Measurements from ENCODE around the gene SMIM24.

SMIM24 gene

GRCh38 chr19:3522421-3523360, 42.4 kb upstream of the SMIM24 start:
- Histone ChIP-seq H3K27me3 (ENCODE audit: control insufficient read depth, insufficient read depth, low read length) (no peaks in the 10 kb centered on the region), H3K27ac (ENCODE audit: low read depth, low read length) (no peak overlapping the region), H3K36me3 (ENCODE audit: control insufficient read depth, insufficient read depth, low read length) (peaks cover 40% of the 10 kb centered on the region), H3K4me1 (ENCODE audit: control insufficient read depth, insufficient read depth, low read length) (peaks cover 15% of the 10 kb centered on the region), H3K4me3 (ENCODE audit: low read depth, low read length) (no peak overlapping the region), H3K9me3 (ENCODE audit: control insufficient read depth, insufficient read depth, low read length) (no peaks in the 10 kb centered on the region), H3K9ac (ENCODE audit: low read depth, low read length) (no peak overlapping the region)

GRCh38 chr19:3521104-3521445, 40.8 kb upstream of the SMIM24 start:
- Histone ChIP-seq H3K4me1 (ENCODE audit: control insufficient read depth, insufficient read depth, low read length) (peaks cover 15% of the 10 kb centered on the region), H3K36me3 (ENCODE audit: control insufficient read depth, insufficient read depth, low read length) (peaks cover 31% of the 10 kb centered on the region), H3K4me3 (ENCODE audit: low read depth, low read length) (no peak overlapping the region), H3K9ac (ENCODE audit: low read depth, low read length) (no peak overlapping the region), H3K9me3 (ENCODE audit: control insufficient read depth, insufficient read depth, low read length) (no peaks in the 10 kb centered on the region), H3K27ac (ENCODE audit: low read depth, low read length) (no peak overlapping the region), H3K27me3 (ENCODE audit: control insufficient read depth, insufficient read depth, low read length) (no peaks in the 10 kb centered on the region)

- H3K9ac ChIP-seq (ENCODE audit: low read depth, low read length) = no peak overlapping the region
- peaks cover 31% of the 10 kb centered on the region for H3K36me3 ChIP-seq (ENCODE audit: control insufficient read depth, insufficient read depth, low read length)
- no peak overlapping the region for H3K27ac ChIP-seq (ENCODE audit: low read depth, low read length)
- H3K27me3 ChIP-seq (ENCODE audit: control insufficient read depth, insufficient read depth, low read length) = no peaks in the 10 kb centered on the region
- H3K4me1 ChIP-seq (ENCODE audit: control insufficient read depth, insufficient read depth, low read length) = peaks cover 15% of the 10 kb centered on the region
- H3K4me3 ChIP-seq (ENCODE audit: low read depth, low read length) = no peak overlapping the region
- no peaks in the 10 kb centered on the region for H3K9me3 ChIP-seq (ENCODE audit: control insufficient read depth, insufficient read depth, low read length)
Observed at GRCh38 chr19:3520166-3521103, 40.1 kb upstream of the SMIM24 start.

GRCh38 chr19:3519126-3519525, 38.8 kb upstream of the SMIM24 start:
- Histone ChIP-seq H3K9me3 (ENCODE audit: control insufficient read depth, insufficient read depth, low read length) (no peaks in the 10 kb centered on the region), H3K4me3 (ENCODE audit: low read depth, low read length) (no peak overlapping the region), H3K9ac (ENCODE audit: low read depth, low read length) (no peak overlapping the region), H3K27me3 (ENCODE audit: control insufficient read depth, insufficient read depth, low read length) (no peaks in the 10 kb centered on the region), H3K27ac (ENCODE audit: low read depth, low read length) (no peak overlapping the region), H3K36me3 (ENCODE audit: control insufficient read depth, insufficient read depth, low read length) (peaks cover 22% of the 10 kb centered on the region), H3K4me1 (ENCODE audit: control insufficient read depth, insufficient read depth, low read length) (peaks cover 15% of the 10 kb centered on the region)

GRCh38 chr19:3518659-3519058, 38.3 kb upstream of the SMIM24 start:
- H3K4me3 ChIP-seq (ENCODE audit: low read depth, low read length) = no peak overlapping the region
- peak overlapping the region; percentile 48 for H3K27ac ChIP-seq (ENCODE audit: low read depth, low read length)
- no peak overlapping the region for H3K9ac ChIP-seq (ENCODE audit: low read depth, low read length)
- no peaks in the 10 kb centered on the region for H3K9me3 ChIP-seq (ENCODE audit: control insufficient read depth, insufficient read depth, low read length)
- peaks cover 17% of the 10 kb centered on the region for H3K36me3 ChIP-seq (ENCODE audit: control insufficient read depth, insufficient read depth, low read length)
- peaks cover 15% of the 10 kb centered on the region for H3K4me1 ChIP-seq (ENCODE audit: control insufficient read depth, insufficient read depth, low read length)
- H3K27me3 ChIP-seq (ENCODE audit: control insufficient read depth, insufficient read depth, low read length) = no peaks in the 10 kb centered on the region

GRCh38 chr19:3518255-3518654, 37.9 kb upstream of the SMIM24 start:
- Histone ChIP-seq H3K4me3 (ENCODE audit: low read depth, low read length) (no peak overlapping the region), H3K4me1 (ENCODE audit: control insufficient read depth, insufficient read depth, low read length) (peaks cover 15% of the 10 kb centered on the region), H3K9me3 (ENCODE audit: control insufficient read depth, insufficient read depth, low read length) (no peaks in the 10 kb centered on the region), H3K27ac (ENCODE audit: low read depth, low read length) (peak overlapping the region; percentile 48), H3K9ac (ENCODE audit: low read depth, low read length) (no peak overlapping the region), H3K36me3 (ENCODE audit: control insufficient read depth, insufficient read depth, low read length) (peaks cover 14% of the 10 kb centered on the region), H3K27me3 (ENCODE audit: control insufficient read depth, insufficient read depth, low read length) (no peaks in the 10 kb centered on the region)

- H3K9me3 ChIP-seq (ENCODE audit: control insufficient read depth, insufficient read depth, low read length) = no peaks in the 10 kb centered on the region
- H3K27ac ChIP-seq (ENCODE audit: low read depth, low read length) = peak overlapping the region; percentile 25
- peaks cover 15% of the 10 kb centered on the region for H3K4me1 ChIP-seq (ENCODE audit: control insufficient read depth, insufficient read depth, low read length)
- no peaks in the 10 kb centered on the region for H3K27me3 ChIP-seq (ENCODE audit: control insufficient read depth, insufficient read depth, low read length)
- H3K36me3 ChIP-seq (ENCODE audit: control insufficient read depth, insufficient read depth, low read length) = peaks cover 10% of the 10 kb centered on the region; the same call in 1 of the 2 replicates
- no peak overlapping the region for H3K9ac ChIP-seq (ENCODE audit: low read depth, low read length)
- H3K4me3 ChIP-seq (ENCODE audit: low read depth, low read length) = no peak overlapping the region
Observed at GRCh38 chr19:3517638-3518037, 37.3 kb upstream of the SMIM24 start.

GRCh38 chr19:3516675-3517207, 36.4 kb upstream of the SMIM24 start:
- H3K36me3 ChIP-seq (ENCODE audit: control insufficient read depth, insufficient read depth, low read length) = peaks cover 10% of the 10 kb centered on the region; the same call in 1 of the 2 replicates
- no peaks in the 10 kb centered on the region for H3K9me3 ChIP-seq (ENCODE audit: control insufficient read depth, insufficient read depth, low read length)
- no peak overlapping the region for H3K4me3 ChIP-seq (ENCODE audit: low read depth, low read length)
- H3K4me1 ChIP-seq (ENCODE audit: control insufficient read depth, insufficient read depth, low read length) = peaks cover 15% of the 10 kb centered on the region
- H3K27ac ChIP-seq (ENCODE audit: low read depth, low read length) = no peak overlapping the region
- no peak overlapping the region for H3K9ac ChIP-seq (ENCODE audit: low read depth, low read length)
- H3K27me3 ChIP-seq (ENCODE audit: control insufficient read depth, insufficient read depth, low read length) = no peaks in the 10 kb centered on the region

GRCh38 chr19:3515891-3516422, 35.6 kb upstream of the SMIM24 start:
- Histone ChIP-seq H3K4me3 (ENCODE audit: low read depth, low read length) (no peak overlapping the region), H3K27me3 (ENCODE audit: control insufficient read depth, insufficient read depth, low read length) (no peaks in the 10 kb centered on the region), H3K27ac (ENCODE audit: low read depth, low read length) (no peak overlapping the region), H3K9ac (ENCODE audit: low read depth, low read length) (no peak overlapping the region), H3K36me3 (ENCODE audit: control insufficient read depth, insufficient read depth, low read length) (0 out of 2 replicates have a peak, but pooled peaks cover 7% of the 10 kb centered on the region), H3K4me1 (ENCODE audit: control insufficient read depth, insufficient read depth, low read length) (peaks cover 15% of the 10 kb centered on the region), H3K9me3 (ENCODE audit: control insufficient read depth, insufficient read depth, low read length) (no peaks in the 10 kb centered on the region)

- no peak overlapping the region for H3K27ac ChIP-seq (ENCODE audit: low read depth, low read length)
- no peaks in the 10 kb centered on the region for H3K9me3 ChIP-seq (ENCODE audit: control insufficient read depth, insufficient read depth, low read length)
- H3K4me3 ChIP-seq (ENCODE audit: low read depth, low read length) = no peak overlapping the region
- 0 out of 2 replicates have a peak, but pooled peaks cover 7% of the 10 kb centered on the region for H3K36me3 ChIP-seq (ENCODE audit: control insufficient read depth, insufficient read depth, low read length)
- no peak overlapping the region for H3K9ac ChIP-seq (ENCODE audit: low read depth, low read length)
- H3K27me3 ChIP-seq (ENCODE audit: control insufficient read depth, insufficient read depth, low read length) = no peaks in the 10 kb centered on the region
- H3K4me1 ChIP-seq (ENCODE audit: control insufficient read depth, insufficient read depth, low read length) = peaks cover 15% of the 10 kb centered on the region
Observed at GRCh38 chr19:3514930-3515329, 34.6 kb upstream of the SMIM24 start.
